GM23248 (cell line): ENCODE data around the gene SCN4B.

Experiments used
- EZH2 ChIP-seq: fragments of 200-600 bp; sonication (generic); IDR thresholded peaks from 2 replicates; pipeline ENCODE4 v1.6.1; 2018; ENCODE audit warnings: antibody characterized with exemption, mild to moderate bottlenecking; ENCODE audit not compliant: insufficient read depth, poor library complexity, severe bottlenecking
- EZH2phosphoT487 ChIP-seq: fragments of 200-600 bp; sonication (generic); IDR thresholded peaks from 2 replicates; pipeline ENCODE4 v1.6.1; 2018; ENCODE audit warnings: antibody characterized with exemption, moderate library complexity, mild to moderate bottlenecking, low read depth; ENCODE audit not compliant: insufficient read depth

- TF ChIP-seq EZH2 (no peak), EZH2phosphoT487 (no peak)
Measured at GRCh38 chr11:118167906-118168305, 15.3 kb upstream of the SCN4B start.
